Measurements from ENCODE around the gene DGAT2.

DGAT2 gene

GRCh38 chr11:75826461-75827230 lies 58.1 kb downstream of the DGAT2 start:
- no peak for DNase-seq (ENCODE audit: low spot score)

GRCh38 chr11:75827562-75827961 lies 59.0 kb downstream of the DGAT2 start:
- no peak for DNase-seq (ENCODE audit: low spot score)

GRCh38 chr11:75831915-75832502 lies 63.4 kb downstream of the DGAT2 start:
- DNase-seq (ENCODE audit: low spot score): no peak

GRCh38 chr11:75834728-75835127 lies 66.2 kb downstream of the DGAT2 start:
- no peak for DNase-seq (ENCODE audit: low spot score)

GRCh38 chr11:75836417-75836816 lies 67.8 kb downstream of the DGAT2 start:
- no peak for DNase-seq (ENCODE audit: low spot score)

GRCh38 chr11:75839851-75840250 lies 71.3 kb downstream of the DGAT2 start:
- DNase-seq (ENCODE audit: low spot score): no peak

GRCh38 chr11:75840522-75840921 lies 71.9 kb downstream of the DGAT2 start:
- no peak for DNase-seq (ENCODE audit: low spot score)

GRCh38 chr11:75841739-75842138 lies 73.2 kb downstream of the DGAT2 start:
- DNase-seq (ENCODE audit: low spot score): no peak

GRCh38 chr11:75845324-75845723 lies 76.7 kb downstream of the DGAT2 start:
- DNase-seq (ENCODE audit: low spot score): no peak

- peak; percentile 17 for DNase-seq (ENCODE audit: low spot score)
Observed at GRCh38 chr11:75849894-75850293, 81.3 kb downstream of the DGAT2 start.

- peak; percentile 69 for DNase-seq (ENCODE audit: low spot score)
Observed at GRCh38 chr11:75850787-75851186, 82.2 kb downstream of the DGAT2 start.

All from cerebellar cortex (tissue), 1 donor.